RKO (cell line): ENCODE results near the gene IWS1.
"Not testable (repeated sequence)": the region's sequence is repeated elsewhere in the genome, so short reads cannot be mapped to it uniquely, and the experiment has no call there.

ENCODE experiments used
- DNase-seq: peaks from one replicate; pipeline ENCODE4 v3.0.0-alpha.2; 2016; ENCODE audit warnings: low spot score

The IWS1 gene

DNA sequence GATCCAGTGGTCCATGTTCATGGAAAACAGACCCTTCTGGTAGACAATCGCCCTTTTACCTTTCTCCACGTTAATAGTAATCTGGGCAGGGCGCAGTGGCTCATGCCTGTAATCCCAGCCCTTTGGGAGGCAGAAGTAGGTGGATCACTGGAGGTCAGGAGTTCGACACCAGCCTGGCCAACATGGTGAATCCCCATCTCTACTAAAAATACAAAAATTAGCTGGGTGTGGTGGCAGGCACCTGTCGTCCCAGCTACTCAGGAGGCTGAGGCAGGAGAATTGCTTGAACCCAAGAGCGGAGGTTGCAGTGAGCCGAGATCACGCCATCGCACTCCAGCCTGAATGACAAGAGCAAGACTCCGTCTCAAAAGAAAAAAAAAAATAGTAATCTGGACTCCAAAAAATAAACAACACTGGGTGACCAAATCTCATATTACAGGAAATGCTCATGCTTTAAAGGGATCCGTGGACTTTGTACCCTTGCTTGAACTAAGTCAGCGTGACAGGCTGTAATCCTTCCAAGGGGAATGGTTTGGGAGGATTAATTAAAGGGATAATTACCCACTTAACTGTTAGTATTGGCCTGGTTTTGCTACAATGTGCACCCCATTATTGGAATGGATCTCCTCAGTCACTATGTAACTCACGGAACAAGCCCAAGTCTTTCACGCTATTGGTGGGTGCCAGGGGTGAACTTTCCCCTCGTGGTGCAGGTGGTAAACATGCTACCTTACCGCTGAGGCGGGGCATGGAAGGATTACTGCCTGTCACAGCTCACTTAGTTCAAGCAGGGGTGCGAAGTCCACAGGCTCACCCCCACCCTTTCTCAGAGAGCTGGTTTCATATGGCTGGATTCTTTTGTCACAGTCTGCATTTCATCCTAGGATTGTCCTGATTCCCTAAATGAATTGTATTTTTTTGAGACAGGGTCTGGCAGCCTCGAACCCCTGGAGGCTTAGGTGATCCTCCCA, 71.4 kb downstream of the IWS1 start:
- DNase-seq, result no peak

DNA sequence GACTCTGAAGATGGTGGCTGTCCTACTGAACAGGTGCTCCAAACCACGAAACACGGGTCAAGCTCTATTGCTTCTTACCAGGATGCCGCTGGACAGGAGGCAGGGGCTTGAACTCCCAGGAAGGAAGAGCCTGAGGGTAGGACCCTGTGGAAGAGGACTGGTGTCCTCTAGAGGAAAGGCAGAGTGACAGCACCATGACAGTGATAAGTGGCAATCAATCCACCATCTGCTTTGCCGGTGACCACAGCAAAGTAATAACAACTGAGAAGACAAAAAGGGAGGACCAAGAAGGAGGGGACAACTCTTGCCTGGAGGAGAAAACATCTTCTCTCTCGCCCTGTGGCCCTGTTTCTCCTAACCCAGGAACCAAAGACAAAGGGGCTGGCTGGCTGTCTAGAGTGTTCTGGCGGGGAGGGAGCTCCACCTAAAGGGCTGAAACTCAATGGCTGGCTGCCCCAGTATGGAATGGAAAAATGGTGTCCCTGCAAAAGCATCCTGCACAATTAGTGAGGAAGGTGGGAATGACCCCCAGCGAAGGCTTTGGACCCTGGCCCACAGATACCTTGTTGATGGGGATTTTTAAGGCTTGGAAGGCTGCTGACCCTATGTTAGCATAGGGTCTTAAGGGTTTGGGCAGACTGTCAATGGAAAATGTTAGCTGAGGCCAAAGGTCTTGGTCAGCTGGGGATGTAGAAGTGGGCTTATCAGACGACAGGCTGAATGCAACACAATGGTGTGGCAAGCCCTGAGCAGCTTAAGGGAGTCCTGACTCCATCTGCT, 72.7 kb downstream of the IWS1 start:
- DNase-seq, result no peak

DNA sequence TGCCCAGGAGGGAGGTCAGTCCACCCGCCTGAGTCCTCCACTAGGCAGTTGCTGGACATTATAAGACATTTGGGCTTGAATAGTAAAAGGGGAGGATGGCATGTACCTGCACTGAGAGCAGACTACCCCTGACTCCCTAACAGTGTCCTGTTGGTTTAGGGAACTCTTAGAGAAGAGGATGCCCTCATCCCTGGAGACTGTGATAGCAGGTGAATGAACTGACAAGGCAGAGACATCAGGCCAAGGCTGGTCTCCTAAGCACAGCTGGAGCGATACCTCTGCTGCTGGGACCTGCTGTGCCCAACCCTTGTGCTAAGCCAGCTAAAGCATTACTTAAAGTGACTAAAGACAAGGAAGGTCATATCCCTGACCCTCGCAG, 73.3 kb downstream of the IWS1 start:
- no peak for DNase-seq

DNA sequence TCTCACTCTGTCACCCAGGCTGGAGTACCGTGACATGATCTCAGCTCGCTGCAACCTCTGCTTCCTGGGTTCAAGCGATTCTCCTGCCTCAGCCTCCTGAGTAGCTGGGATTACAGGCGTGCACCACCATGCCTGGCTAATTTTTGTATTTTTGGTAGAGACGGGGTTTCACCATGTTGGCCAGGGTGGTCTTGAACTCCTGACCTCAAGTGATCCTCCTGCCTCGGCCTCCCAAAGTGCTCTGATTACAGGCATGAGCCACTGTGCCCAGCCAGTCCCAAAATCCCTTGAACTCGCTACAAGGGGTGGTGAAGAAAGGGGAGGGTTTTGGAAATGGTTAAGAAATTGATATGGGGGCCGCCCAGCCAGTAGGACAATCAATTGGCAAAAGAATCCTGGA, 73.9 kb downstream of the IWS1 start:
- not testable (repeated sequence) for DNase-seq

DNA sequence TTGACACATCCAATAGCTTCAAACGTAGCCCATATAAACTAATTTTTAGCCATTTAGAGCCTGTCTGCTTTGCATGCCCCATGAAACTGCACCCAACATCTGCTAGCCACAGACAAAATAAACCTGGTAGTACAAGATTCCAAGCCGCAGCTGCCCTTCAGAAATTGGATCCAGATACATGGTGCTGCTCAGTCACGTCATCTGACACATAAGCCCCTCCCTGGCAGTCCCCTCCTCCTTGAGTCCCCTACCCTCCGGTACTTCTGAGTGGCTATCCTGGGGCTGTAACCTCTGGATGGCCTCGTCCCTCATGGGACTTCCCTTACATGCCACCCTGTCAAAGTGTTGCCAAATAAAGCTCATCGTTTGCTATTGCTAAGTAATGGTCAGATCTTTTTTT, 74.3 kb downstream of the IWS1 start:
- DNase-seq, result no peak

DNA sequence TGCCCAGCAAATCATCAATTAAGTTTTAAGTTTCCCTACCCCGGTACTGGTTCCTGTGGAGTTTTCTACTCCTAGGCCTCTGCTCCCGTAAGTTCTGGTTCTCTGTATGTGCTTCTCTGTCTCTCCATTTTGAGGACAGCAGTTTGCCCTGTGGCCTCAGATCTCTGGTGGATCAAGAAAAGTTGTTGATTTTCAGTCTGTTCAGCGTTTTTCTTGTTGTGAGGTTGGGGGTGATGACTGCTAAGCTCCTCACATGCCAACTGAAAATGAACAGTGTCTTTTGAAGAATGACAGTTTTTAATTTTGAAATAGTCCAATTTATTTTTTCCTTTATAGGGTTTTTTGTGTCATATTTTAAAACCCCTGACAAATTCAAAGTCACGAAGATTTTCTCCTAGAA, 76.4 kb downstream of the IWS1 start:
- DNase-seq, result no peak

DNA sequence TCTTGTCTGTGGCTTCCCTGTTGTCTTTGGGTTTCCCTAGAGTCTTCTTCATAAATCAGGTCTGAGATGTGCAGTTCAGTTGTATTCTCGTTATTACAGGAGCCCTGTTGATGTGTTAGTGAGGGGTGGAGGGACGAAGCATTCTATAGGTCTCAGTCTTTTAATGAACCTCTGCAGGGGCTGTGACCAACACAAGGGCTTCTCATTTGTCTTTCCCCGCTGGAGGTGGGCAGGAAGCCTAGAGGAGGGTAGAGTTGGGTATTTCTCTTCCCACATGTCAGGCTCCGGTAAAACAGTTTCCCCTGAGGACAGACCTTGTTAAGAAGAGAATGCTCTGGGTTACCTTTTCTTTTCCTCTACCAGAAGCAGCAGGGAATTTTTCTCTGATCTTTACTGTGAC, 76.9 kb downstream of the IWS1 start:
- no peak for DNase-seq

DNA sequence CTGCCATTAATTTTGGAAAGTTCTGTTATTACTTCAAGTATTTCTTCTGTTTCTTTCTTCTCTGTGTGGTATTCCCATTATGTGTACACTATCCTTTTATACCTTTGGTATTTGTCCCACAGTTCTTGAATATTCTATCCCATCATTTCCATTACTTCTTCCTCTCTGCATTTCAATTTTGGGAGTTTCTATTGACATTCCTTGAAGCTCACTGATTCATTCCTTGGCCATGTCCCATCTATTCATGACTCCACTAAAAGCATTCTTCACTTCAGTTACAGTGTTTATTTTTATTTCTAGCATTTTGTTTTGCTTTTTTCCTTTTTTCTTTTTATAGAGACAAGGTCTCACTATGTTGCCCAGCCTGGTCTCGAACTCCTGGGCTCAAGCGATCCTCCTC, 77.8 kb downstream of the IWS1 start:
- DNase-seq, result no peak

DNA sequence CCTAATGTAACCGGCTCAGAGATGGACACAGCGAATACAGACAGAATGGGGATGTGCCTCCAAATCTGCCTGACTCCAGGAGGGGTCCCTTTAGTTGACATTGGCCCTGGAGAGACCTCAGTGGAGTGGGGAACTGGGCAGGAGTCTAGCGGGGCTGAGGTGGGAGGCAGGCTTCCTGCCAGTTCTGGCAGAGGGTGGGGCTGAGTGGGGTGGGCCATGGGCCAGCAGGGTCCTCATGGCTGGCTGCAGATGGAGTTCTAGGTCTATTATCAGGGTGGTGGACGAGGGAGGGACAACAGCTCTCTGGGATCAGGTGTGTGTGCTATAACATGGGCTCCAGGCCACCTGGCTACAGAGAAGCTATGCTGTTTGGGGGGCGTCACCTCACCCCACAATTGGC, 86.9 kb downstream of the IWS1 start:
- DNase-seq, result no peak

DNA sequence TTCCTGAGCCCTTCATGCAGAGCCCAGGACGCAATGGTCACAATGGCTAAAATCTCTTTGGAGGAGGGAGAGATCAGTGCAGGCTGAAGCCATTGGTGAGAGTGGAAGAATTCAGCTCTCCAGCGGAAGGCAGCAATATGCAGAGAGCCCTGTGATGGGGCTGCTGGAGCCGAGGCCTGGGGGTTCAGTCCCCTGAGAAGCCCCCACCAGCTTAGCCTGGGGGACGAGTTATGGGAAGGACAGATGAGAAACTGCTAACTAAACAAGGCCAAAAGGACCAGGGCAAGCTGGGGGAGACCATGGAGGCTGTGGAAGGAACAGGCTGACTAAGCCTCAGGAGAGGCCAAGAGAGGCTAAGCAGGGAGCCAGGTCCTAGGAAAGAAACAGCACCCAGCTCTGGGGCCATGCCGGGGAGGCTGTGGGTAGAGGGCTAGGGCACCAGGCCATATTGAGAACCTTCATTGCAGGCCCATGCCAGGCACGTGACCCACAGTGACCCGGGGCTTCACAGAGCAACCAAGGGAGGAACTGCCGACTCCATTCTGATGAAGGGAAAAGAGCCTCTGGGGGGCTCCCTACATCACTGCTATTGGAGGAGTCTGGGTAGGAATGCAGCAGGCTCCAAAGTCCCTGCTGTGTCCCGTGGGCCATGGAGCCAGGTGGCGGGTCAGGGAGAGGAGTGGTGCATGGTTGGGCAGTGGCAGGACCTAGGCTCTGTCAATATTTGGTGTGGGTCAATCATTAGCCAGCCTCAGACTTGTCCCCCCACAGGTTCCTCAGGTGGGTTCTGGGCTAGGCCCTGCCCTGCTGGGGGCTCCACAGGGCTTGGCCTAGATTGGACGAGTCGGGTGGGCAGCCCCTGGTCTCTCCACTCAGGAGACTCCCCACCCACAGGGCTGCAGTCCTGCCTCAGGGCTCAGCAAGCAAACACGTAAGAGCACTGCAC, 88.2 kb downstream of the IWS1 start:
- DNase-seq, result no peak

DNA sequence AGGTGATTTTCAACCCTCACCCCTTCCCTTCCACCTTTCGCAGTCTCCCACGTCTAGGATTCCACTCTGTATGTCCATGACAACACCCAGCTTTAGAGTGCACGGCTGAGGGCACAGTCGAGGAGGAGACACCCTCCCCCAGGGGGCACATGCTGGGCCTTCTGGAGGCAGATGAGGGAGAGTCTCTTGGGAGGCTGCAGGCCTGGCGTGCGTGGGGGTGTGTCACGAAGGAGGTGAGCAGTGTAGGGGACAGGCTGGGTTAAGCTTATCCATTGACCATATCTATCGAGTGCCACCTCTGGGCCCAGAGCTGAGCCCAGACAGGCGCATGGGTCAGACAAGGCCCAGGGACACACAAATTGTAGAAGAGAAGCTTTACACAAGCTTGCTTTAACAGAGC, 89.2 kb downstream of the IWS1 start:
- no peak for DNase-seq

DNA sequence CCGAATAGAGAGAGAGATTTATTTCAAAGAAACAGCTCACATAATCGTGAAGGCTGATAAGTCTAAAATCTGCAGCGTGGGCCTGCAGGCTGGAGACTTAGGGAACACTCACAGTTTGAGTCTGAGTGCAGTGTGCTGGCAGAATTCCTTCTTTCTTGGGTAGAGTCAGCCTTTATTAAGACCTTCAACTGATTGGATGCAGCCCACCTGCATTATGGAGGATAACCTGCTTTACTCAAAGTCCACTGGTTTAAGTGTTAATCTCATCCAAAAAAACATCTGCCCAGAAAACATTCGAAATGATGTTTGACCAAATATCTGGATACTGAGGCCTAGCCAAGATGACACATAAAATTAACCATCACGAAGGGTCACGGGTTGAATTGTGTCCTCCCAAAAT, 91.8 kb downstream of the IWS1 start:
- no peak for DNase-seq

DNA sequence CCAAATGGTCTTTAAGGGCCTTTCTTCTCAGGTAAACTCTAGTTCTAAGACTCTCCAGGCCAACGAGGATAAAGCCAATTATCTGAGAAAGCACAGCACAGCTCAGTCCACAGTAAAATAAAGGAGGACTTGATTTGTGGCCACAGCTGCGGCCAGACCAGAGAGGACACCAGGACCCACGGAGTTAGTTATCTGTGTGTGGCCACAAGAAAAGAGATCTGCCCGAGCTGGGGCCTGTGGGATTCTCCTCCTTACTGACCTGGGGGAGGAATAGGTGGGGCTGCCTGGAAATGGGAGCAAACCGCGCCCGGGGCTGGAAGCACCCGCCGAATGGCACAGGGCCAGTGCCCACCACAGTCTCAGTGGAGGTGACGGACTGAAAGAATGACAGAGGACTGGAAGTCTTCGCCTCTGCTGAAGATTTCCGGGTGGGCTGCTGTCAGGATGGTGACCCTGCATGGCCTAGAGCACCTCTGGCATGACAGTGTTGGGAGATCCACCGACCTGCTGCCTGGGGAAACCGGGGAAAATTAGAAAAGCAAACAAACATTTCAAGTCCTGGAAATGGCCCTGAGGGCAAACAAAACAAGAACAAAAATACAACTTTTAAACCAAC, 94.8 kb downstream of the IWS1 start:
- DNase-seq, result no peak
